PC-9 (cell line): ENCODE data around the gene SDK1.

Experiments
- CTCF ChIP-seq: fragments of 200-600 bp; sonication (generic); conservative IDR thresholded peaks from 2 replicates; pipeline ENCODE4 v1.6.1; 2017; ENCODE audit warnings: mixed run types, antibody characterized with exemption, mild to moderate bottlenecking, moderate library complexity
- EZH2 ChIP-seq: fragments of 200-600 bp; sonication (generic); IDR thresholded peaks from 2 replicates; pipeline ENCODE4 v1.8.0; 2017; ENCODE audit warnings: antibody characterized with exemption, low read depth

GRCh38 chr7:4288791-4289394, 987.8 kb downstream of the SDK1 start:
- TF ChIP-seq CTCF = no peak
- TF ChIP-seq EZH2 = no peak
